ENCODE measurements around the gene CPPED1.

GRCh38 chr16:12801511-12802042 is 2.1 kb downstream of the CPPED1 start:
- no peak for TF ChIP-seq SP1 (IDR thresholded peaks at IDR 0.05)
- no peak for TF ChIP-seq CTCF (IDR thresholded peaks at IDR 0.05; ENCODE audit: low read depth, low read length, missing input control)
- no peak for TF ChIP-seq GABPA (IDR thresholded peaks at IDR 0.05 in 1 of 2, conservative IDR thresholded peaks at IDR 0.05 in 1 of 2)
- TF ChIP-seq RAD21 (IDR thresholded peaks at IDR 0.05), result no peak
- TF ChIP-seq YY1 (IDR thresholded peaks at IDR 0.05), result no peak
- no peak for TF ChIP-seq MAX (IDR thresholded peaks at IDR 0.05)
- TF ChIP-seq ZBTB33 (IDR thresholded peaks at IDR 0.05), result no peak
- TF ChIP-seq FOXA1 (IDR thresholded peaks at IDR 0.05), result no peak
- TF ChIP-seq REST (IDR thresholded peaks at IDR 0.05), result no peak
- no peak for TF ChIP-seq TAF1 (conservative IDR thresholded peaks at IDR 0.05)
- TF ChIP-seq ATF3 (IDR thresholded peaks at IDR 0.05), result no peak
- no peak for TF ChIP-seq JUND (IDR thresholded peaks at IDR 0.05)
- TF ChIP-seq EGR1 (IDR thresholded peaks at IDR 0.05; ENCODE audit: low read depth in 2 of 2), result no peak
